ENCODE results near the gene TLR6.

GRCh38 chr4:38858097-38858420, 1.4 kb upstream of the TLR6 start:
- TF ChIP-seq CTCF (IDR thresholded peaks at IDR 0.05; ENCODE audit: insufficient read depth, low read length), result no peak
- TF ChIP-seq, protein P1, sequence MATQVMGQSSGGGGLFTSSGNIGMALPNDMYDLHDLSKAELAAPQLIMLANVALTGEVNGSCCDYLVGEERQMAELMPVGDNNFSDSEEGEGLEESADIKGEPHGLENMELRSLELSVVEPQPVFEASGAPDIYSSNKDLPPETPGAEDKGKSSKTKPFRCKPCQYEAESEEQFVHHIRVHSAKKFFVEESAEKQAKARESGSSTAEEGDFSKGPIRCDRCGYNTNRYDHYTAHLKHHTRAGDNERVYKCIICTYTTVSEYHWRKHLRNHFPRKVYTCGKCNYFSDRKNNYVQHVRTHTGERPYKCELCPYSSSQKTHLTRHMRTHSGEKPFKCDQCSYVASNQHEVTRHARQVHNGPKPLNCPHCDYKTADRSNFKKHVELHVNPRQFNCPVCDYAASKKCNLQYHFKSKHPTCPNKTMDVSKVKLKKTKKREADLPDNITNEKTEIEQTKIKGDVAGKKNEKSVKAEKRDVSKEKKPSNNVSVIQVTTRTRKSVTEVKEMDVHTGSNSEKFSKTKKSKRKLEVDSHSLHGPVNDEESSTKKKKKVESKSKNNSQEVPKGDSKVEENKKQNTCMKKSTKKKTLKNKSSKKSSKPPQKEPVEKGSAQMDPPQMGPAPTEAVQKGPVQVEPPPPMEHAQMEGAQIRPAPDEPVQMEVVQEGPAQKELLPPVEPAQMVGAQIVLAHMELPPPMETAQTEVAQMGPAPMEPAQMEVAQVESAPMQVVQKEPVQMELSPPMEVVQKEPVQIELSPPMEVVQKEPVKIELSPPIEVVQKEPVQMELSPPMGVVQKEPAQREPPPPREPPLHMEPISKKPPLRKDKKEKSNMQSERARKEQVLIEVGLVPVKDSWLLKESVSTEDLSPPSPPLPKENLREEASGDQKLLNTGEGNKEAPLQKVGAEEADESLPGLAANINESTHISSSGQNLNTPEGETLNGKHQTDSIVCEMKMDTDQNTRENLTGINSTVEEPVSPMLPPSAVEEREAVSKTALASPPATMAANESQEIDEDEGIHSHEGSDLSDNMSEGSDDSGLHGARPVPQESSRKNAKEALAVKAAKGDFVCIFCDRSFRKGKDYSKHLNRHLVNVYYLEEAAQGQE (IDR thresholded peaks at IDR 0.05; ENCODE audit: insufficient replicate concordance, low read depth), result no peak
- no peak for TF ChIP-seq POLR2AphosphoS5 (IDR thresholded peaks at IDR 0.05; ENCODE audit: low read depth)
- TF ChIP-seq GABPA (IDR thresholded peaks at IDR 0.05; ENCODE audit: low read depth), result no peak
- no peak for TF ChIP-seq SPI1 (IDR thresholded peaks at IDR 0.05; ENCODE audit: borderline replicate concordance, low read depth)

Data from HL-60 (cell line).